GM21526 (cell line): ENCODE measurements around the gene MSL1.
A peak's percentile ranks its signal among the peaks of the same experiment; 100 is the strongest.
"Not testable (repeated sequence)": the region's sequence is repeated elsewhere in the genome, so short reads cannot be mapped to it uniquely, and the experiment has no call there.

ENCODE experiments used
- ATAC-seq: cut with Tn5 transposase; IDR thresholded peaks from one replicate; pipeline ENCODE4 v1.9.1; 2021; ENCODE audit warnings: moderate library complexity; ENCODE audit not compliant: unreplicated experiment, low FRiP score

Gene MSL1

GRCh38 chr17:40122999-40123810 lies 1.4 kb downstream of the MSL1 start:
- no peak for ATAC-seq

DNA sequence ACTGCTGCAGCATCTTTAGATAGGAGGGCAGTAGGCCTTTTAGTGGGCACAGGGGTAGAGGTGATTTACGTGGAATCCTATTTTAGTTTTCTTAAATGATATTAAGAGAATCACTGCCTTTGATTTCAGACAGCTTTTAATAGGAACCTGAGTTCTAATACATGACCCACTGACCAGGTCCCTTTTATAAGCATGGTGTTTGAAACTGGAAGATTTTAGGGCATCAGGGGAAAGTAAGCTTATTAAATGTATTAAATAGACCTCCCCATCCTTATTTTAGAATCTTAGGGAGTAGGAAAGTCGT lies 2.0 kb downstream of the MSL1 start:
- ATAC-seq: no peak

DNA sequence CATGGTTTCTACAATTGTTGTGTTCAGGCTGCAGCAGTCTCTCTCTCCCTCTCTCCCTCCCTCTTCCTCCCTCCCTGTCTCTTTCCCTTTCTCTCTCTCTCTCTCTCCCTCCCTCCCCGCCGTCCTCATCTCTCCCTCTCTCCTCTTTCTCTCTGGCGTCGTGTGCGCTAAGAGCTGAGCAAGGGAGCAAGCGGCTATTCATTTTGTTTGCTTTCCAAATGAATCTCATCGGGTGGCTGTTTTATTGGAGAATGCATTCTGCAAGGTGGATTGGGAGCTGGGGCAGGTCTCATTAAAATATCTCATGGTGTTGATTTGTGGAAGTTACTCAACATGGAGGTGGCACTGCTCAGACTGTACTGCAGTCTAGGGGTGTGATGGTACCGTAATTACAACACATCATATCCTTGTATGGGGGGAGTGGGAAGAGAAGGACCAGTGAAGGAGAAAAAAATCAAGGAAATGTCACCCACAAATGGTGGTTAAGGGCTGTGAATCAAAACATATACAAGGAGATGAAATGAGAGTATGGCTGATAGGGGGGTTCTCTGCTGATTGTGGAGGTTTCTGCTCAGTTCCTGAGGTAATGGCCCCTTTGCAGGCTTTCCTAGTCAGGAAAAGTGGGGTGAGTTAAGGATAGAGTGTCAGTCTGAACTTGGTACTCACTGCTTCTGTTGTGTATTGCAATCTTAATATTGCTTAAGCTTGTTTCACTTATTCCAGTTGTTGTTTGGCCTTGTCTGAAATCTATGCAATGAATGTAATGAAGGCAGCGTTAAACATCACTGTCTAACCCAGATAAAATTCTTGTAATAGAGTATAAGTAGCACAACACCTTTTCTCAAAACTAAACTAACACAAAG lies 2.7 kb downstream of the MSL1 start:
- ATAC-seq: no peak

DNA sequence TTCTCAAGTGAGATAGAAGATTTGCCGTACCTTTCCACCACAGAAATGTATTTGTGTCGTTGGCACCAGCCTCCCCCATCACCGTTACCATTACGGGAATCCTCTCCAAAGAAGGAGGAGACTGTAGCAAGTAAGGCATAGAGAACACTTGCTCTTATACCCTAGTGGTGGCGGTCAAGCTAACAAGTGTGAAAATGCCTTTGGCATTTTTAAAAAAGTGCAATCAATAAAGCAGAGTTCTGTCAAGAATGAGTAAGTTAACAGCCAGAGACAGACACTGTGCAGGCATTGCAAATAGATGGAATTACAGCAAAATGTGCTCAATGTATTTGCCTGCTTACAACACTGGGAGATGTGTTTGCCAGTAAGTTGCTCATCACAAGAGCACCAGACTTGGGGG lies 7.7 kb downstream of the MSL1 start:
- no peak for ATAC-seq

DNA sequence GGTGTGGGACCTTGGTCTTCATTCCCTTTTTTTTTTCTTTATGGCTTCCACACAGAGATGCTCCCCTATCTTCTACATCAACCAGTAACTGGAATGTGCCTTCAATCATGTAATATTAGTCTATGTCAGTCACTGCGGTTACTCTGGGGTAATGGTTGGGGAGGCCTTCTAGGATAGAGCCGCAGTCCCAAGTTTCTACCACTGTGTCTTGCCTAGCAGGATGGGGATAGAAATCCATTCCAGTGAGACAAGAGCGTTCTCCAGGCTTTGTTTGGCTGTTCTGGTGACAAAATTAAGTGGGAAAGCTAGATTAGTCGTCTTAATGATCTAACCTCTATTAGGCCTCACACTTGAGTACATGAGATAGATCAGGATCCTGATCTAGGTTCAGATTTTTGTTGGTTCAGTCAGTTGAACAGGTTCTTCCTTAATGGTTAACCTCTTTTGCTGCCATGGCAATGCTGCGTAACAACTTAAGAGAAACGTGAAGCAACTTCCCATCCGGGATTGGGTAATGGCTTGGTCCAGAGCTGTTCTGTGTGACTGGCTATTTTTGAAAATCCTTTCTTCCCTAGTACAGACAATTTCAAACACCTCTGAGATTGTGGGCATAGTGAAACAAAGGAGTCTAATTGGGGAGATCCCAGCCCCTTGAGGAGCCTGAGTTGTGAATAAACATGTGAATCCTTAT lies 8.7 kb downstream of the MSL1 start:
- ATAC-seq: no peak

DNA sequence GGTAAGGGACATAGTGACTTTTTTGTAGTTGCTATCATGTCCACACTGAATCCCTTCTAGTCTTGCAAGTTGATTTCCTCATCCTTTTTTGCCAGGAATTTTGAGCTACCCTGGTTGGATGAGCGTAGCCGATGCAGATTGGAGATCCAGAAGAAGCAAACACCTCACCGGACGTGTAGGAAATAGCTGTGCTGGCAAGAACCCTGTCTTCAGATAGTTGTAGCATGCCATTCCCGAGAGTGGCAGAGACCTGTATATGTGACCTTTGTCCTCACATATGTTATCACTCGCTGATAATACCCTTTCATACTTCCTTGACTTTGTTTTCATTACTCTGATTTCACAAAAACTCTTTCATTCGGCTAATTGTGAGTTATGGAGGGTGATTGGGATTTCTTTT lies 12.4 kb downstream of the MSL1 start:
- ATAC-seq: no peak

GRCh38 chr17:40135817-40136216 lies 14.0 kb downstream of the MSL1 start:
- no peak for ATAC-seq

DNA sequence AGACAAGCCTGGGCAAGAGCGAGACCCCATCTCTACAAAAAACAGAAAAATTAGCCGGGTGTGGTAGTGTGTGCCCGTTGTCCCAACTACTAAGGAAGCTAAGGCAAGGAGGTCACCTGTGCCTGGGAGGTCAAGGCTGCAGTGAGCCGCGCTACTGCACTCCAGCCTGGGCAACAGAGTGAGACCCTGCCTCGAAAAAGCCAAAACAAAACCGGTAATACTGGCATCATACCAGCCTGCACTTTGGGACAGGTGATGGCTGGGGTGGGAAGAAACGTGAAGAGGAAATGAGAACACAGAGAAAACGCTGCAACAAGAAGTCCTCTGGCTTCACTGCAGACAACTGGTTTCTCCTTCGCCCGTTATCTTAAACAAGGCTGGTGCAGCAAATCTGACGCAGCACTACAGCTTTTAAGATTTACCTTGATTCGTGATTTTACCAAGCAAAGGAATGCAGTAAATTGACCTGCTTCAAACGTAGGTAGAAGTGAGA lies 17.8 kb downstream of the MSL1 start:
- ATAC-seq: peak; percentile 10

DNA sequence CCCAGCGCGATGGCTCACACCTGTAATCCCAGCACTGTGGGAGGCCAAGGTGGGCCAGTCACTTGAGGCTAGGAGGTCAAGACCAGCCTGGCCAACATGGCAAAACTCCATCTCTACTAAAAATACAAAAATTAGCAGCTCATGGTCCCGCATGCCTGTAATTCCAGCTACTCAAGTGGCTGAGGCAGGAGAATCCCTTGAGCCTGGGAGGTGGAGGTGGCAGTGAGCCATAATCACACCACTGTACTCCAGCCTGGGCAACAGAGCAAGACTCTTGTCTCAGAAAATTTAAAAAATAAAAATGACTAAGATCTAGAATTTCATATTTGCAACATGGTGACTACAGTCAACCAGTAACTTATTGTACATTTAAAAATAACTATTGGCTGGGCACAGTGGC lies 21.4 kb downstream of the MSL1 start:
- ATAC-seq: not testable (repeated sequence)

DNA sequence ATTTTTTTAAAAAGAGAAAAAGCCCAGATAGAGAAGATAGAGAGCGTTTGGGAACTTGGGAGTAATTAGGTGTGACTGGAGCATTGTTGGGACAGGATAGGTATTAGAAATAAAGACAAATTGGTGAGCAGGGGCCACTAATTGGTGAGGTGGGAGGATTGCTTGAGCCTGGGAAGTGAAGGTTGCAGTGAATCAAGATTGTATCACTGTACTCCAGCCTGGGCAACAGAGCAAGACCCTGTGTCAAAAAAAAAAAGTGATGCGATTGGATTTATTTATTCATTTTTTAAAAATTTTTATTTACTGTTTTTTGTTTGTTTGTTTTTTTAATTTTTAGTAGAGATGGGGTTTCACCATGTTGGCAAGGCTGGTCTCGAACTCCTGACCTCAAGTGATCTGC lies 23.7 kb downstream of the MSL1 start:
- no peak for ATAC-seq

DNA sequence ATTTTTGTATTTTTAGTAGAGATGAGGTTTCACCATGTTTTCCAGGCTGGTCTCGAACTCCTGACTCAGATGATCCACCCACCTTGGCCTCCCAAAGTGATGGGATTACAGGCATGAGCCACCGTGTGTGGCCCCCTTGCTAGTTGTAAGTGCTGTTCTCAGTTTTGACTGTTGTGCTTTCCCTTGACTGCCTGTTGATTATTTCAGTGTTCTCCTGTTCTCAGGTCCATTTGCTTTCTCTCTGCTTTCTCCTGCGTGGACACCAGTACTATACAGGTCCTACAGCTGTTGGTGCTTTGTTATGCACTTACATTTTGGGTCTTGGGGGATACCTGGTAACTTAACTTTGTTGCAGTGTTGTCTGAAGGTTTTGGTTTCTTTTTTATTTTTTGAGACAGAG lies 26.8 kb downstream of the MSL1 start:
- ATAC-seq: no peak

GRCh38 chr17:40150276-40150675 lies 28.5 kb downstream of the MSL1 start:
- ATAC-seq: no peak

- no peak for ATAC-seq
Measured at GRCh38 chr17:40151414-40151963, 29.7 kb downstream of the MSL1 start.

- no peak for ATAC-seq
Measured at GRCh38 chr17:40153603-40154236, 31.9 kb downstream of the MSL1 start.

- no peak for ATAC-seq
Measured at GRCh38 chr17:40157973-40158372, 36.2 kb downstream of the MSL1 start.

GRCh38 chr17:40158438-40159013 lies 36.8 kb downstream of the MSL1 start:
- ATAC-seq: no peak

- no peak for ATAC-seq
Measured at GRCh38 chr17:40159456-40159855, 37.7 kb downstream of the MSL1 start.

DNA sequence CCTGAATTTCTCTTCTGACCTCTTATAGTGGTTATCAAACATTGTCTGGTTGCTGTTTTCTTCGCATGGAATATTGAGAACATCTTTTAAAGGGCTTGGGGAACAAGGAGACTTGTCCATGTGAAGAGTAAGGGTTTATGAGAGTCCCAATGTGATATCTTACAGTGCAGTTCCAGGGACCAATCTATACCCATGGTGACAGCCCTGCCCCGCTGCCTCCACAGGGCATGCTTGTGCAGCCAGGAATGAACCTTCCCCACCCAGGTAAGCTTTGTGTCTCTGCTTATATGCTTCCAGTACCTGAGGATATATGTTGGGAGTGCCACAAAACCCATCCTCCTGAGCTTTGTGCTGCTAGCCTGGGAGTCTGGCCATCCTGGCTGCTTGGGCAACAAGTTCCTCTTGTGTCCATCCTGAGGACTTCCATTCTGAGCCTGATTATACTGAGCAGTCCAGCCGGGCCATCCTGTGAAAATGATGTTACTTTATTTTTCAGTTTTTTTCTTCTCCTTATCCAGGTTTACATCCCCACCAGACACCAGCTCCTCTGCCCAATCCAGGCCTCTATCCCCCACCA lies 46.0 kb downstream of the MSL1 start:
- ATAC-seq: no peak

DNA sequence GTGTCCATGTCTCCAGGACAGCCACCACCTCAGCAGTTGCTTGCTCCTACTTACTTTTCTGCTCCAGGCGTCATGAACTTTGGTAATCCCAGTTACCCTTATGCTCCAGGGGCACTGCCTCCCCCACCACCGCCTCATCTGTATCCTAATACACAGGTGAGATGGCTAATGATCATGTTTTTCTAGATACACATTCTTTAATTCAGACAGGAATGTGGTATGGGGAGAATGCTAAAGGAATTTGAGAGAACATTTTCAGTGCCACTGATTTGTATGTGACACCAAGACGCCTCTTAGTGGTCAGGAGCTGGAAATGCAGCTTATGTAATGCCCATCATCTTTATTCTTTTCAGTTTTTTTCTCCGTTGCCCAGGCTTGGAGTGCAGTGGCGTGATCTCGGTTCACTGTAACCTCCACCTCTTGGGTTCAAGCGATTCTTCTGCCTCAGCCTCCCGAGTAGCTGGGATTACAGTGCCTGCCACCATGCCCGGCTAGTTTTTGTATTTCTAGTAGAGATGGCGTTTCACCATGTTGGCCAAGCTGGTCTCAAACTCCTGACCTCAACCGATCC lies 46.6 kb downstream of the MSL1 start:
- ATAC-seq: no peak
